ENCODE results near the gene OLFML1. TPM values are rescaled to one million over a fixed set of nuclear protein-coding genes. Genes with fewer than 3 reads are reported as not detected.

Gene OLFML1
- total and polyA plus RNA-seq, 10 donors, result 2.6 to 23.8 (median 9.2) TPM

GRCh38 chr11:7495882-7496551 is 10.7 kb downstream of the OLFML1 start:
- Histone ChIP-seq H3K4me1 (peaks cover 20 to 80% (median 44%) of the 10 kb centered on the region in 6 donors), H3K9me3 (no peaks in the 10 kb centered on the region), H3K4me3 (no peak overlapping the region), H3K27ac (peak overlapping the region; percentile 9 to 75 (median 60)), H3K36me3 (no peaks in the 10 kb centered on the region), H3K27me3 (replicated peaks in 1 of 7) (no peaks in the 10 kb centered on the region)
- 47 to 62% (median 54%) methylated on average over 3 to 4 of the region's 4 CpGs for WGBS, 5 donors
- TF ChIP-seq POLR2AphosphoS5 (IDR thresholded peaks at IDR 0.05) (peak in 2 of 3 donors; percentile 58 to 69), POLR2A (IDR thresholded peaks at IDR 0.05) (no peak)
- DNase-seq, result no peak
- intact Hi-C loops (cut with DNase I; ENCODE audit: low total_unique reads), result no loop called here

- DNase-seq, result no peak
- Histone ChIP-seq H3K9me3 (no peaks in the 10 kb centered on the region), H3K4me3 (no peak overlapping the region), H3K4me1 (peaks cover 8 to 61% (median 35%) of the 10 kb centered on the region in 6 donors), H3K27ac (peak overlapping the region in 5 of 8 donors; percentile 55 to 75 (median 68)), H3K27me3 (replicated peaks in 1 of 7) (no peaks in the 10 kb centered on the region), H3K36me3 (no peaks in the 10 kb centered on the region)
- TF ChIP-seq POLR2AphosphoS5 (IDR thresholded peaks at IDR 0.05) (no peak), POLR2A (IDR thresholded peaks at IDR 0.05) (no peak)
- TF ChIP-seq, protein P1, sequence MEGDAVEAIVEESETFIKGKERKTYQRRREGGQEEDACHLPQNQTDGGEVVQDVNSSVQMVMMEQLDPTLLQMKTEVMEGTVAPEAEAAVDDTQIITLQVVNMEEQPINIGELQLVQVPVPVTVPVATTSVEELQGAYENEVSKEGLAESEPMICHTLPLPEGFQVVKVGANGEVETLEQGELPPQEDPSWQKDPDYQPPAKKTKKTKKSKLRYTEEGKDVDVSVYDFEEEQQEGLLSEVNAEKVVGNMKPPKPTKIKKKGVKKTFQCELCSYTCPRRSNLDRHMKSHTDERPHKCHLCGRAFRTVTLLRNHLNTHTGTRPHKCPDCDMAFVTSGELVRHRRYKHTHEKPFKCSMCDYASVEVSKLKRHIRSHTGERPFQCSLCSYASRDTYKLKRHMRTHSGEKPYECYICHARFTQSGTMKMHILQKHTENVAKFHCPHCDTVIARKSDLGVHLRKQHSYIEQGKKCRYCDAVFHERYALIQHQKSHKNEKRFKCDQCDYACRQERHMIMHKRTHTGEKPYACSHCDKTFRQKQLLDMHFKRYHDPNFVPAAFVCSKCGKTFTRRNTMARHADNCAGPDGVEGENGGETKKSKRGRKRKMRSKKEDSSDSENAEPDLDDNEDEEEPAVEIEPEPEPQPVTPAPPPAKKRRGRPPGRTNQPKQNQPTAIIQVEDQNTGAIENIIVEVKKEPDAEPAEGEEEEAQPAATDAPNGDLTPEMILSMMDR (IDR thresholded peaks at IDR 0.05 in 8 of 11, conservative IDR thresholded peaks at IDR 0.05 in 3 of 11), result no peak
- 25 to 55% (median 38%) methylated on average over 4 of the region's 4 CpGs for WGBS, 5 donors
- intact Hi-C loops (cut with DNase I; ENCODE audit: low total_unique reads), result no loop called here
Measured at GRCh38 chr11:7498193-7498592, 12.9 kb downstream of the OLFML1 start.

DNA sequence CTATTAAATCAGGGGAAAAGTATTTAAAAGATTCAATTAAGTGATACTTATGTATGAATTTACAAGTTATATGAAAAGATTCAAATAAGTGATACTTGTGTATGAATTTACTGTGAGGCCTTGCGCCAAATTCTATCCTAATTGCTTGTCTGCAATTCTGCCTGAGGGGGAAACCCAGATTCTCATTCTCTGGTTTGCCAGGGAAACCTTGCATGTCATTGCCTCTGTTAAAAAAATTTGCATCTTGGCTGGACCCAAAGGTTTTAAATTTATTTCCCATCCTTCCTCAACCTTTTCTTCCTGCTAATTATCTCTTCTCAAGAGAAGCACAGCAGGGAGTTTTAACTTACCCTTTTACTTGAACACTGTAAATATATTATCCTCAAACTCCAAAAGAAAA is 13.8 kb downstream of the OLFML1 start:
- peaks cover 5 to 53% (median 28%) of the 10 kb centered on the region in 6 donors for H3K4me1 ChIP-seq
- H3K27me3 ChIP-seq (replicated peaks in 1 of 7), result no peaks in the 10 kb centered on the region
- WGBS, 5 donors, result 85 to 97% (median 90%) methylated on average over 1 of the region's 1 CpG
- H3K27ac ChIP-seq, result peak overlapping the region in 4 of 8 donors; percentile 55 to 75 (median 69)
- intact Hi-C loops (cut with DNase I; ENCODE audit: low total_unique reads), result no loop called here
- no peaks in the 10 kb centered on the region for H3K36me3 ChIP-seq
- no peak overlapping the region for H3K4me3 ChIP-seq
- TF ChIP-seq POLR2AphosphoS5 (IDR thresholded peaks at IDR 0.05) (no peak), POLR2A (IDR thresholded peaks at IDR 0.05) (no peak)
- TF ChIP-seq, protein P1 (IDR thresholded peaks at IDR 0.05 in 8 of 11, conservative IDR thresholded peaks at IDR 0.05 in 3 of 11), result no peak
- H3K9me3 ChIP-seq, result no peaks in the 10 kb centered on the region
- DNase-seq, result no peak

- H3K27ac ChIP-seq, result no peak overlapping the region
- TF ChIP-seq, protein P1 (IDR thresholded peaks at IDR 0.05 in 8 of 11, conservative IDR thresholded peaks at IDR 0.05 in 3 of 11), result no peak
- TF ChIP-seq POLR2AphosphoS5 (IDR thresholded peaks at IDR 0.05) (no peak), POLR2A (IDR thresholded peaks at IDR 0.05) (no peak)
- 85 to 89% (median 88%) methylated on average over 3 of the region's 3 CpGs for WGBS, 5 donors
Measured at GRCh38 chr11:7500251-7500650, 14.9 kb downstream of the OLFML1 start.

More at GRCh38 chr11:7500251-7500650, 14.9 kb downstream of the OLFML1 start:
- no peaks in the 10 kb centered on the region for H3K36me3 ChIP-seq
- intact Hi-C loops (cut with DNase I; ENCODE audit: low total_unique reads), result no loop called here
- no peak overlapping the region for H3K4me3 ChIP-seq
- no peak for DNase-seq
- H3K27me3 ChIP-seq (replicated peaks in 1 of 7), result peaks cover 0 to 1% (median 0%) of the 10 kb centered on the region in 7 donors
- H3K9me3 ChIP-seq, result no peaks in the 10 kb centered on the region
- peaks cover 5 to 43% (median 26%) of the 10 kb centered on the region in 6 donors for H3K4me1 ChIP-seq
